Astrocyte of the spinal cord (primary cell): Measurements from ENCODE around the gene ZBTB16.

Source experiments
- DNase-seq: peaks from one replicate; pipeline ENCODE4 v3.0.0; 2011; ENCODE audit warnings: low read depth, low spot score
- H3K4me3 ChIP-seq: 2 replicates; pipeline ENCODE4 v1.5.1; 2011; ENCODE audit warnings: low read depth, mild to moderate bottlenecking, low read length, moderate library complexity
- in situ Hi-C: cut with HindIII; loops from 2 replicates; pipeline ENCODE4 v1.10.0; 2017; ENCODE audit warnings: low sequenced_read_pairs
- TF ChIP-seq, protein P1 (sequence below): IDR thresholded peaks from 2 replicates; pipeline ENCODE4 v1.5.1; 2012; ENCODE audit warnings: low read depth, mild to moderate bottlenecking, low read length, inconsistent platforms

ZBTB16 gene

DNA sequence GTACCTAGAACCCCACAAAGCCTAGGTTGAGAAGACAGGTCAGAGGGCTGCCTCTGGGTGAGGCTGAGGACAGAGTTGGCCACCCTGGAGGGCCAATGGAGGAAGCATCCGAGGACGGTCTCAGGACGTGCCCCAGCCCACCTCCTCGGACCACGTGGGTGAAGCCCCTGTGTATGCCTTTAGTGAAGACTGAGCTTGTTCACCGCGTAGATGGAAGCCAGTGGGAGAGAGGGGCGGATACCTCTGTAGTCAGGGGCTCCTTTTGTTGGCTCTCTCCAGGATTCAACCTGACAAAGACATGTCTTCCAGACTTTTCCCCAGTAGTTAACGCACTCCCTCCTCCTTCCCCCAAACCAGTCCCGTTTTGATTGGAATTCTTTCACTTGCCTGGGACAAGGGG is 110.7 kb downstream of the ZBTB16 start:
- H3K4me3 ChIP-seq, result no peak overlapping the region
- TF ChIP-seq, protein P1, sequence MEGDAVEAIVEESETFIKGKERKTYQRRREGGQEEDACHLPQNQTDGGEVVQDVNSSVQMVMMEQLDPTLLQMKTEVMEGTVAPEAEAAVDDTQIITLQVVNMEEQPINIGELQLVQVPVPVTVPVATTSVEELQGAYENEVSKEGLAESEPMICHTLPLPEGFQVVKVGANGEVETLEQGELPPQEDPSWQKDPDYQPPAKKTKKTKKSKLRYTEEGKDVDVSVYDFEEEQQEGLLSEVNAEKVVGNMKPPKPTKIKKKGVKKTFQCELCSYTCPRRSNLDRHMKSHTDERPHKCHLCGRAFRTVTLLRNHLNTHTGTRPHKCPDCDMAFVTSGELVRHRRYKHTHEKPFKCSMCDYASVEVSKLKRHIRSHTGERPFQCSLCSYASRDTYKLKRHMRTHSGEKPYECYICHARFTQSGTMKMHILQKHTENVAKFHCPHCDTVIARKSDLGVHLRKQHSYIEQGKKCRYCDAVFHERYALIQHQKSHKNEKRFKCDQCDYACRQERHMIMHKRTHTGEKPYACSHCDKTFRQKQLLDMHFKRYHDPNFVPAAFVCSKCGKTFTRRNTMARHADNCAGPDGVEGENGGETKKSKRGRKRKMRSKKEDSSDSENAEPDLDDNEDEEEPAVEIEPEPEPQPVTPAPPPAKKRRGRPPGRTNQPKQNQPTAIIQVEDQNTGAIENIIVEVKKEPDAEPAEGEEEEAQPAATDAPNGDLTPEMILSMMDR, result no peak
- no peak for DNase-seq
- in situ Hi-C loops, result no loop called here

DNA sequence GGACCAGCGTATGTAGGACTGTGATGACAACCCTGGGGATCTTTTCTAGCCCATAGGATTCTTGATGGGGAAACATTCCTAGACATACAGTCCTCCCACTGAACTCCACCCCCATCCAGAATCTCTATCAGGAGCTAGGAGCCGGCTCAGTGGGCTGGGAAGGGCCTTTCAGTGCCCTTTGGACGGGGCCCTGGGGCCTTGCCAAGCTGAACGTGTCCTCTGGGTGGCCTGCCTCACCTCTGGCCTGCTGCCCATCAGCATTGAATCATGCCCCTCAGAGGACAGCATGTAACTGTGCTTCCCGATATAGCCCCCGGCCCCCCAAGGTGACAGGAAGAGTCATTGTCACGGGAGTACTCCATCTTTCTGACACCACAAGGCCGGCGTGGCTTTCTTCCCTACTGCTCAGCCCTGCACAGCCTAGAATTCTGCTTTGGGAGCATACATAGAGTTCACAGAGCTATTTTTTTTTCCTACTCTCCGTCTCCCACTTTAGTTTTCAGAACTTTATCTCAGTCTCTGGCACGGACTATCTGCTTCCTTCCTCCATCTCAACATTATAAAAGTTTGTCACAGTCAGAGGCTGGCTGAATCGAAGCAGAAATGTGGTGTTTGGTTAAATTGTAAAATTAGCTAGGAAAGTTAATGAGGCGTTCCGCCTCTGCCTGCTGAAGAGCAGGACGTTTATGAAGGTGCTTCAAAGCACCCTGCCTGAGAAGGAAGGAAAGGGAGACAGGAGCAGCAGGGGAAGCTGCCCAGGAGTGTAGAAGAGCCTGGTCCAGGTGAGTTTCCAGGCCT is 111.9 kb downstream of the ZBTB16 start:
- DNase-seq, result no peak
- in situ Hi-C loops, result no loop called here
- TF ChIP-seq, protein P1, result no peak
- H3K4me3 ChIP-seq, result no peak overlapping the region

DNA sequence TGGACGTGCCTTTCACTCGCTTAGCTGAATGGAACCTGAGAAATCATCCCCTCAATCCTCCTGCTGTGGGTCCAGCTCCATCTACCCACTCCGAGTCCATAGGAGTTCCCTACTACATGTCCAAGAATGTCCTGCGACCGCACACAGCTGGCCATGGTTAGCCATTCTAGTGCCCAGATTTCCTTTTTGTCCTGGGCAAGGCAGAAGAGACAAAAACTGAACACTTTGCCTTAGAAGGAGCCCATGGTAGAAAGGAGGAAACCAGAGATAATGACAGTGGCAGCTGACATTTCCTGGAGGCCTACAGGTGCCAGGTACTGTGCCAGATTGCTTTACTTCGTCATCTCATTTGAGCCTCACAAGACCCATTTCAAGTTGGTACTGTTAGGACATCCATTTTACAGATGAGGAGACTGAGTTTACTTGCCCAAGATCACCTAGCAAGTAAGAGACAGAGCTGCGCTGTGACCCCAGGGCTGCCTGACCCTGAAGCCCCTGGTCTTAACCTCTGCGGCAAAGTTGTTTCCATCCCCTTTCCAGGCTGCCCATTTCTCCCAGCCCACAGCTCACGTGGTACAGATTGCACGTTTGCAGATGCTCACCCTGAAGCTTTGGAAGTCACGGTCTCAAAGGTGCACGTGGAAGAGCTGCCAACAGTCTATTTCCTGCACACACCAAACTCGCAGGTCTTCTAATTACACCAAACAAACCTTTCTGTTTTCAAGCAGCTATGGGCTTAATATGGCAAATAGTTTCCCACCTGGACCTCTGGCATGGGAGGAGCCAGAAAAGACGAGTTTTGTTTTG is 112.7 kb downstream of the ZBTB16 start:
- no peak overlapping the region for H3K4me3 ChIP-seq
- in situ Hi-C loops, result no loop called here
- DNase-seq, result no peak
- TF ChIP-seq, protein P1, result no peak

DNA sequence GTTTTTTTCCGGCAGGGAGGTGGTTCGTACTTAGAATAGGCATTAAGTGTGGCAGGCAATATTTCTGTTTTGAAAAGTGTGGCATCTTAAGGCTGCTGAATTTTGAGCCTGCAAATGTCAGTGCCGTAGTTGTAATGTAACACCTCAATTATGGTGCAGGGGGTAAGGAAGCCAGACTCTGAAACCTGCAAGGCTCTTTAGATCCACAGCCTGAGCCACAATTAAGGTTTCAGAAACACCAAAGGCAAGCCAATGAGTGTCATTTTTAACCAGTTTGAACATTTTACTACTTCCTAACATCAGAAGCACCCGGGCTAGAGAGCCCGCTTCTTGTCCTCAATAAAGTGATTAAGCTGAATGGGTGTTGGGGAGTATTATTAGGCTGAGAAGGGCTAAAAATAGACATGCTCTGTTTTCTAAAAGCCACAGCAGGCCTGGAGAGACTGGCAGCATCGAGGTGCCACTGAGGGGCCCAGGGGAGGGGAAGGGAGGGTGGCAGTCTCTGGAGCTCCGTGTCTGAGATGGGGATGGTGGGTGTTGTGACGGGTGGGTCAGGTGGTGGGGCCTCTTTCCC is 113.4 kb downstream of the ZBTB16 start:
- no peak overlapping the region for H3K4me3 ChIP-seq
- no peak for DNase-seq
- in situ Hi-C loops, result no loop called here

DNA sequence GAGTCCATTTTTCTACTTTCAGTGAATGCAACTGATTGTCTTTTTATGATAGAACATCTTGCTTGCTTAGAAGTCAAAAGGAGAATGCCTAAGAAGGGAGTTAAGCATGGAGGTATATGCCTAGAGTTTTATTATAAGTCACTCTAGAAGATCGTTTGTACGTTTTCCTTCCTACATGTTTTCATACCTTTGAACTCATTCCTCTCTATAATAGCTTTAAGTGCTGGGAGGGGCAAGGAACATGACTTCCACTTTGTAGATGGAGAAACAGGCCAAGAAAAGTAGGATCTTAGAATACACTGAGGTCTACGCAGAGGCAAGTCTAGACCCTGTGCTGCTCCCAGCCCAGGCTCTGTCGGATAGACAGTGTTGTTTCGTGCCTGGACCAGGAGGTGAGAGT is 114.3 kb downstream of the ZBTB16 start:
- no peak for DNase-seq
- TF ChIP-seq, protein P1, result no peak
- no peak overlapping the region for H3K4me3 ChIP-seq
- in situ Hi-C loops, result no loop called here

More for the DNA sequence above, 113.4 kb downstream of the ZBTB16 start:
- TF ChIP-seq, protein P1, result no peak

DNA sequence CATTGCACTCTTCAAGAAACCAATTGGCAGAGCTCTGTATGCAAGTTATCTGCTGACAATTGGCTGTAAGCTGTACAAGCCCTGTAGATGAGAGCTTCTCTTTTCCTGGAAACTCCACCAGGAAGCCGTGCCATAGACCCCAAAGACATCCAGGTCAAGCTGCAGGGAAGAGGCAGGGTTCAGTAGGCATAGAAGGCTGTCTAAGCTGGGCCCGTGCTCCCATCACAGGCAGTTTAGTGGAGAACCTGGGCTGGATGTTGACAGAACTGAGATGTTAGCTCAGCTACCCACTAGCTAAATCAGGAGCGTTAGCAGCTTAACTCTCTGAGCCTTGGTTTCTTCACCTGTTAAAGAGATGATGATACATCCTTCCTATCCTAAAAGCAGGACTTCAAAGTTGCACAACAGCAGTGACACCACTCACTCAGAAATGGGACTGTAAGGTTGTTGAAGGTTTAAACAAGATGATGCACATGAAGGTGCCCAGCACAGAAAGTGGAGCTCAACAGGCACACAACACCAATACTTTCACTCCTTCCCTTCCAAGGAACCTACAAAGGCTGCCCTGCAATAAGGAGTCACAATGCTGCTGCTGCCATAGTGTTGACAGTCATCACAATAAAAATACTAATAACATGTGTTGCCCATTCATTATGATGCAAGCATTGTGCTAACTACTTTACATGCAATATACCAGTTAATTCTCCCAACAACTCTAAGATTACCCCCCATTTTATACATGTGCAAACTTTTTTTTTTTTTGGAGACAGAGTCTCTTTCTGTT is 115.4 kb downstream of the ZBTB16 start:
- TF ChIP-seq, protein P1, result no peak
- H3K4me3 ChIP-seq, result no peak overlapping the region
- DNase-seq, result no peak
- in situ Hi-C loops, result no loop called here
